GM10248 (cell line): Measurements from ENCODE around the gene METTL18.

ENCODE experiments used
- CTCF ChIA-PET: fragments of 300-600 bp; sonication (Branson Sonifier 250); formaldehyde crosslinking; extraction: SDS; loops from one replicate; lab custom pipeline; 2021; ENCODE audit warnings: antibody characterized with exemption; lab: Yijun Ruan, JAX
- POLR2A ChIA-PET: fragments of 350-650 bp; sonication (Branson Sonifier 250); formaldehyde crosslinking; extraction: SDS; loops from one replicate; lab custom pipeline; 2020; ENCODE audit warnings: antibody characterized with exemption; lab: Yijun Ruan, JAX
- DNase-seq: peaks from one replicate; pipeline ENCODE4 v3.0.0; 2012; ENCODE audit errors: extremely low spot score
- CTCF ChIP-seq: IDR thresholded peaks from 2 replicates; pipeline ENCODE4 v1.5.1; 2012; ENCODE audit warnings: mild to moderate bottlenecking, low read depth; ENCODE audit errors: extremely low read depth, missing control alignments, control extremely low read depth

The METTL18 gene

GRCh38 chr1:169759038-169759437, 35.7 kb downstream of the METTL18 start:
- ChIA-PET CTCF (no interaction called here), POLR2A (no interaction called here)
- DNase-seq: no peak
- TF ChIP-seq CTCF: no peak

- CTCF ChIA-PET: no interaction called here
- no peak for DNase-seq
- TF ChIP-seq CTCF: no peak
- POLR2A ChIA-PET: no interaction called here
Measured at GRCh38 chr1:169753549-169753948, 41.2 kb downstream of the METTL18 start.

GRCh38 chr1:169750041-169750440, 44.7 kb downstream of the METTL18 start:
- CTCF ChIA-PET: no interaction called here
- POLR2A ChIA-PET: interaction anchor here (0.6 kb wide), 1 partner anchor 268 kb away, joined by 3 read pairs; no protein-coding TSS in a partner anchor
- TF ChIP-seq CTCF: no peak
- DNase-seq: no peak

- ChIA-PET CTCF (interaction anchor here (1.2 kb wide), 1 partner anchor 63 kb away, joined by 3 read pairs; no protein-coding TSS in a partner anchor), POLR2A (no interaction called here)
- DNase-seq: no peak
- TF ChIP-seq CTCF: no peak
Measured at GRCh38 chr1:169746550-169746949, 48.2 kb downstream of the METTL18 start.

- DNase-seq: no peak
- ChIA-PET CTCF (interaction anchor here (1.2 kb wide), 1 partner anchor 64 kb away, joined by 3 read pairs; no protein-coding TSS in a partner anchor), POLR2A (no interaction called here)
- no peak for TF ChIP-seq CTCF
Measured at GRCh38 chr1:169745015-169745861, 49.5 kb downstream of the METTL18 start.
